HCT116 (cell line): ENCODE data around the gene TCEA3. TPM values are rescaled to one million over a fixed set of nuclear protein-coding genes. Genes with fewer than 3 reads are reported as not detected.

Experiments
- ATAC-seq: fragments of 200-7000 bp; cut with Tn5 transposase; 2 replicates; pipeline ENCODE4 v1.9.1; 2020; ENCODE audit warnings: mild to moderate bottlenecking, moderate library complexity
- BruUV-seq: library from RNA; stranded (reverse); fragments of 400-500 nt; replicated peaks from 2 replicates; lab custom pipeline; 2021; lab: Mats Ljungman, UMichigan
- CTCF ChIA-PET: fragments of 300-600 bp; sonication (Branson Sonifier 250); formaldehyde crosslinking; loops from one replicate; lab custom pipeline; 2021; ENCODE audit warnings: antibody characterized with exemption; lab: Charles Lee
- POLR2A ChIA-PET: fragments of 300-600, 350-600 bp; sonication (Branson Sonifier 250); formaldehyde crosslinking; loops from one replicate; lab custom pipeline; 2021; ENCODE audit warnings: antibody characterized with exemption; lab: Charles Lee
- RAD21 ChIA-PET, 2 experiments: fragments of 300-600 bp; sonication (Branson Sonifier 250); formaldehyde crosslinking; loops; one replicate each; lab custom pipeline; 2023; ENCODE audit warnings: low total read pairs in 2 of 2; ENCODE audit not compliant: uncharacterized antibody in 2 of 2, unreplicated experiment in 2 of 2, low non-redundant PET in 1 of 2; lab: Charles Lee
- DNase-seq: peaks from one replicate; pipeline ENCODE4 v3.0.0-alpha.2; 2010; ENCODE audit warnings: low read depth, low spot score
- H2AFZ ChIP-seq: fragments of 200-600 bp; shearing (Covaris generic), sonication (generic); 2 replicates; pipeline ENCODE4 v1.6.1; 2017; ENCODE audit warnings: low read depth, mixed run types, mixed read lengths, antibody characterized with exemption, low read length; ENCODE audit not compliant: poor library complexity, severe bottlenecking
- H3K27ac ChIP-seq: 2 replicates; pipeline ENCODE4 v1.5.1; 2012; ENCODE audit warnings: low read depth, low read length
- H3K27me3 ChIP-seq: fragments of 200-600 bp; sonication (generic); 2 replicates; pipeline ENCODE4 v1.6.1; 2016; ENCODE audit warnings: mixed run types, low read length, mixed read lengths; ENCODE audit not compliant: insufficient read depth
- H3K36me3 ChIP-seq, 2 experiments: fragments of 200-500 bp in 1 of 2; fragments of 200-600 bp in 1 of 2; sonication (Bioruptor generic) in 1 of 2; sonication (generic) in 1 of 2; 2 replicates each; pipeline versions ENCODE4 v1.5.1 to v1.6.1; 2014 to 2016; ENCODE audit warnings: low read length in 2 of 2, inconsistent platforms in 1 of 2, mixed read lengths in 1 of 2, mixed run types in 1 of 2; ENCODE audit not compliant: insufficient read depth in 2 of 2, control insufficient read depth in 1 of 2
- H3K4me1 ChIP-seq, 2 experiments: fragments of 200-600 bp in 1 of 2; sonication (generic) in 1 of 2; 2 replicates each; pipeline versions ENCODE4 v1.5.1 to v1.6.1; 2012 to 2017; ENCODE audit warnings: low read length in 2 of 2, inconsistent platforms in 1 of 2, mild to moderate bottlenecking in 1 of 2, mixed read lengths in 1 of 2, mixed run types in 1 of 2, moderate library complexity in 1 of 2; ENCODE audit not compliant: insufficient read depth in 2 of 2, control insufficient read depth in 1 of 2
- H3K4me2 ChIP-seq: fragments of 200-600 bp; sonication (generic); 2 replicates; pipeline ENCODE4 v1.6.1; 2017; ENCODE audit warnings: mixed run types, low read length, mixed read lengths
- H3K4me3 ChIP-seq, 2 experiments: fragments of 200-600 bp in 1 of 2; sonication (generic) in 1 of 2; replicated peaks in 1 of 2; 2 replicates each; pipeline ENCODE4 v1.5.1; 2011 to 2016; ENCODE audit warnings: low read length in 2 of 2, control low read depth in 1 of 2, low read depth in 1 of 2, mild to moderate bottlenecking in 1 of 2, mixed read lengths in 1 of 2, mixed run types in 1 of 2
- H3K79me2 ChIP-seq: fragments of 200-600 bp; sonication (generic); 2 replicates; pipeline ENCODE4 v1.6.1; 2017; ENCODE audit warnings: mild to moderate bottlenecking, mixed run types, low read length, moderate library complexity, mixed read lengths; ENCODE audit not compliant: insufficient read depth
- H3K9ac ChIP-seq: fragments of 200-600 bp; sonication (generic); 2 replicates; pipeline ENCODE4 v1.6.1; 2016; ENCODE audit warnings: low read length, mixed read lengths
- H3K9me2 ChIP-seq: fragments of 200-600 bp; sonication (generic), shearing (Covaris generic); 2 replicates; pipeline ENCODE4 v1.6.1; 2017; ENCODE audit warnings: mixed run types, mild to moderate bottlenecking, moderate library complexity; ENCODE audit not compliant: insufficient read depth
- H3K9me3 ChIP-seq, 2 experiments: fragments of 200-500 bp in 1 of 2; fragments of 200-600 bp in 1 of 2; sonication (Bioruptor generic) in 1 of 2; sonication (generic) in 1 of 2; 2 replicates each; pipeline ENCODE4 v1.6.1; 2014 to 2017; ENCODE audit warnings: low read length in 2 of 2, mixed read lengths in 2 of 2, inconsistent platforms in 1 of 2, low read depth in 1 of 2, mild to moderate bottlenecking in 1 of 2, mixed run types in 1 of 2, moderate library complexity in 1 of 2; ENCODE audit not compliant: control insufficient read depth in 1 of 2, insufficient read depth in 1 of 2
- H4K20me1 ChIP-seq: fragments of 200-600 bp; sonication (generic), shearing (Covaris generic); 2 replicates; pipeline ENCODE4 v1.6.1; 2017; ENCODE audit warnings: mixed run types, mild to moderate bottlenecking, moderate library complexity; ENCODE audit not compliant: insufficient read depth
- CBX3 ChIP-seq: IDR thresholded peaks from 2 replicates; pipeline ENCODE4 v1.6.1; 2012; ENCODE audit warnings: low read depth
- EGR1 ChIP-seq: IDR thresholded peaks from 2 replicates; pipeline ENCODE4 v1.6.1; 2012; ENCODE audit warnings: low read depth
- EZH2 ChIP-seq: fragments of 200-600 bp; sonication (generic); IDR thresholded peaks from 2 replicates; pipeline ENCODE4 v1.6.1; 2017; ENCODE audit warnings: antibody characterized with exemption, mixed run types
- EZH2phosphoT487 ChIP-seq: fragments of 200-600 bp; IDR thresholded peaks from 2 replicates; pipeline ENCODE4 v1.6.1; 2018; ENCODE audit warnings: antibody characterized with exemption, borderline replicate concordance
- FOSL1 ChIP-seq: IDR thresholded peaks from 2 replicates; pipeline ENCODE4 v1.6.1; 2012; ENCODE audit warnings: low read depth
- JUND ChIP-seq: IDR thresholded peaks from 2 replicates; pipeline ENCODE4 v1.6.1; 2012
- POLR2A ChIP-seq: IDR thresholded peaks from 2 replicates; pipeline ENCODE4 v1.7.0; 2011; ENCODE audit warnings: borderline replicate concordance; ENCODE audit not compliant: insufficient read depth, insufficient read length; ENCODE audit errors: extremely low read depth
- POLR2AphosphoS5 ChIP-seq: IDR thresholded peaks from 2 replicates; pipeline ENCODE4 v1.6.1; 2011; ENCODE audit warnings: mild to moderate bottlenecking, low read depth, low read length, moderate library complexity
- SP1 ChIP-seq: IDR thresholded peaks from 2 replicates; pipeline ENCODE4 v1.6.1; 2012; ENCODE audit warnings: low read depth
- SRF ChIP-seq: IDR thresholded peaks from 2 replicates; pipeline ENCODE4 v1.6.1; 2012; ENCODE audit warnings: low read depth
- TCF7L2 ChIP-seq: IDR thresholded peaks from 2 replicates; pipeline ENCODE4 v1.7.0; 2011; ENCODE audit warnings: borderline replicate concordance, inconsistent platforms; ENCODE audit not compliant: insufficient read depth, insufficient read length; ENCODE audit errors: extremely low read depth
- YY1 ChIP-seq: IDR thresholded peaks from 2 replicates; pipeline ENCODE4 v1.6.1; 2011; ENCODE audit warnings: low read length, low read depth, moderate library complexity, mild to moderate bottlenecking; ENCODE audit not compliant: insufficient replicate concordance; ENCODE audit errors: extremely low read depth
- ZNF274 ChIP-seq: fragments of 200-500 bp; sonication (Bioruptor generic); IDR thresholded peaks from 2 replicates; pipeline ENCODE4 v1.6.1; 2014; ENCODE audit warnings: mild to moderate bottlenecking, low read depth, low read length, inconsistent platforms
- intact Hi-C: fragments of 100-400 bp; cut with micrococcal nuclease; formaldehyde crosslinking; loops from 2 replicates; pipeline ENCODE4 v1.10.0; 2022
- total RNA-seq: library from RNA; stranded (reverse); gene quantifications from one replicate; pipeline ENCODE4 v1.2.1, GENCODE V29; 2021; ENCODE audit not compliant: unreplicated experiment
- TF ChIP-seq, protein P1 (sequence below): IDR thresholded peaks from 2 replicates; pipeline ENCODE4 v1.6.1; 2011; ENCODE audit warnings: mild to moderate bottlenecking, low read length, moderate library complexity; ENCODE audit not compliant: insufficient replicate concordance; ENCODE audit errors: extremely low read depth
- TF ChIP-seq, protein P2 (sequence below), 3 experiments: fragments of 200-600 bp in 1 of 3; sonication (generic) in 1 of 3; IDR thresholded peaks in 2 of 3; conservative IDR thresholded peaks in 1 of 3; 2 replicates each; pipeline ENCODE4 v1.5.1; 2012 to 2017; ENCODE audit warnings: low read depth in 2 of 3, low read length in 2 of 3, antibody characterized with exemption in 1 of 3, borderline replicate concordance in 1 of 3, control low read depth in 1 of 3, mild to moderate bottlenecking in 1 of 3, mixed read lengths in 1 of 3, mixed run types in 1 of 3, moderate library complexity in 1 of 3; ENCODE audit not compliant: insufficient read depth in 1 of 3
- TF ChIP-seq, protein P3 (sequence below): IDR thresholded peaks from 2 replicates; pipeline ENCODE4 v1.6.1; 2012

TCEA3 gene
- total RNA-seq, 1 experiment from 2014 or later: 3.7 TPM

DNA sequence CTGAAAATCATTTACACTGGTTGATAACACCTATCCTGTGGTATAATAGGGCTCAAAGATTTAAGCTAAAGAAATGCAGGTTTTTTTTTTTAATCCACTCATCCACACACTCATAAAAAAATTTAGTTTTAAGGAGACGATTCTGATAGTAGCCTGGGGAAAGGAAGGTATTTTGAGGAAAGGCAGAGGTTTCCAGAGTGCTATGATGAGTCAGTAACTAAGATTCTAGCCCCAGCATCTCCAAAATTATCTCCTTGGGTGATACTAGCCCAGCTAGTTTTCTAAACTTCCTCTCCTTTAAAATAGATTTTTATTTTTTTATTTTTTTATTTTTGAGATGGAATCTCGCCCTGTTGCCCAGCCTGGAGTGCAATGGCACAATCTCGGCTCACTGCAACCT, 38.7 kb upstream of the TCEA3 start:
- H3K36me3 ChIP-seq: no peaks in the 10 kb centered on the region
- no peaks in the 10 kb centered on the region for H4K20me1 ChIP-seq
- H3K27ac ChIP-seq: no peak overlapping the region
- DNase-seq: no peak
- TF ChIP-seq YY1: no peak
- TF ChIP-seq, protein P1, sequence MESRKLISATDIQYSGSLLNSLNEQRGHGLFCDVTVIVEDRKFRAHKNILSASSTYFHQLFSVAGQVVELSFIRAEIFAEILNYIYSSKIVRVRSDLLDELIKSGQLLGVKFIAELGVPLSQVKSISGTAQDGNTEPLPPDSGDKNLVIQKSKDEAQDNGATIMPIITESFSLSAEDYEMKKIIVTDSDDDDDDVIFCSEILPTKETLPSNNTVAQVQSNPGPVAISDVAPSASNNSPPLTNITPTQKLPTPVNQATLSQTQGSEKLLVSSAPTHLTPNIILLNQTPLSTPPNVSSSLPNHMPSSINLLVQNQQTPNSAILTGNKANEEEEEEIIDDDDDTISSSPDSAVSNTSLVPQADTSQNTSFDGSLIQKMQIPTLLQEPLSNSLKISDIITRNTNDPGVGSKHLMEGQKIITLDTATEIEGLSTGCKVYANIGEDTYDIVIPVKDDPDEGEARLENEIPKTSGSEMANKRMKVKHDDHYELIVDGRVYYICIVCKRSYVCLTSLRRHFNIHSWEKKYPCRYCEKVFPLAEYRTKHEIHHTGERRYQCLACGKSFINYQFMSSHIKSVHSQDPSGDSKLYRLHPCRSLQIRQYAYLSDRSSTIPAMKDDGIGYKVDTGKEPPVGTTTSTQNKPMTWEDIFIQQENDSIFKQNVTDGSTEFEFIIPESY: no peak
- no peak for TF ChIP-seq EGR1
- no peak for TF ChIP-seq SP1
- no peak for TF ChIP-seq SRF
- TF ChIP-seq, protein P2, sequence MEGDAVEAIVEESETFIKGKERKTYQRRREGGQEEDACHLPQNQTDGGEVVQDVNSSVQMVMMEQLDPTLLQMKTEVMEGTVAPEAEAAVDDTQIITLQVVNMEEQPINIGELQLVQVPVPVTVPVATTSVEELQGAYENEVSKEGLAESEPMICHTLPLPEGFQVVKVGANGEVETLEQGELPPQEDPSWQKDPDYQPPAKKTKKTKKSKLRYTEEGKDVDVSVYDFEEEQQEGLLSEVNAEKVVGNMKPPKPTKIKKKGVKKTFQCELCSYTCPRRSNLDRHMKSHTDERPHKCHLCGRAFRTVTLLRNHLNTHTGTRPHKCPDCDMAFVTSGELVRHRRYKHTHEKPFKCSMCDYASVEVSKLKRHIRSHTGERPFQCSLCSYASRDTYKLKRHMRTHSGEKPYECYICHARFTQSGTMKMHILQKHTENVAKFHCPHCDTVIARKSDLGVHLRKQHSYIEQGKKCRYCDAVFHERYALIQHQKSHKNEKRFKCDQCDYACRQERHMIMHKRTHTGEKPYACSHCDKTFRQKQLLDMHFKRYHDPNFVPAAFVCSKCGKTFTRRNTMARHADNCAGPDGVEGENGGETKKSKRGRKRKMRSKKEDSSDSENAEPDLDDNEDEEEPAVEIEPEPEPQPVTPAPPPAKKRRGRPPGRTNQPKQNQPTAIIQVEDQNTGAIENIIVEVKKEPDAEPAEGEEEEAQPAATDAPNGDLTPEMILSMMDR (IDR thresholded peaks at IDR 0.05 in 2 of 3, conservative IDR thresholded peaks at IDR 0.05 in 1 of 3; ENCODE audit: borderline replicate concordance in 1 of 3, insufficient read depth in 1 of 3, low read depth in 2 of 3, low read length in 2 of 3): no peak
- TF ChIP-seq EZH2phosphoT487: no peak
- no peak for TF ChIP-seq CBX3
- TF ChIP-seq TCF7L2: no peak
- no peak for TF ChIP-seq POLR2AphosphoS5
- no peak for TF ChIP-seq FOSL1
- TF ChIP-seq EZH2: no peak
- TF ChIP-seq POLR2A: no peak
- TF ChIP-seq ZNF274: no peak
- TF ChIP-seq JUND: no peak
- TF ChIP-seq, protein P3, sequence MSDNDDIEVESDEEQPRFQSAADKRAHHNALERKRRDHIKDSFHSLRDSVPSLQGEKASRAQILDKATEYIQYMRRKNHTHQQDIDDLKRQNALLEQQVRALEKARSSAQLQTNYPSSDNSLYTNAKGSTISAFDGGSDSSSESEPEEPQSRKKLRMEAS: no peak
- no peak overlapping the region for H2AFZ ChIP-seq
- H3K4me3 ChIP-seq: no peak overlapping the region
- BruUV-seq: no TSS peak
- ATAC-seq: no peak
- ChIA-PET POLR2A (no interaction called here), RAD21 (no interaction called here), CTCF (interaction anchor here (1.2 kb wide), 1 partner anchor 278 kb away, joined by 3 read pairs; no protein-coding TSS in a partner anchor)
- no peaks in the 10 kb centered on the region for H3K9me3 ChIP-seq
- intact Hi-C loops: no loop called here
- no peaks in the 10 kb centered on the region for H3K79me2 ChIP-seq
- H3K4me2 ChIP-seq: no peak overlapping the region
- no peak overlapping the region for H3K9ac ChIP-seq
- H3K4me1 ChIP-seq: no peaks in the 10 kb centered on the region
- H3K27me3 ChIP-seq: no peaks in the 10 kb centered on the region
- no peaks in the 10 kb centered on the region for H3K9me2 ChIP-seq
